Vagina (tissue), 2 donors: ENCODE data around the gene MYO1D.

ENCODE experiments used
- CTCF ChIP-seq, 3 experiments: fragments of 450-650 bp in 2 of 3; fragments of 200-600 bp in 1 of 3; sonication (generic) in 1 of 3; IDR thresholded peaks; one replicate each; pipeline ENCODE4 v1.5.1; 2017 to 2019; ENCODE audit warnings: antibody characterized with exemption in 3 of 3, mild to moderate bottlenecking in 2 of 3, moderate library complexity in 2 of 3
- POLR2A ChIP-seq, 2 donors: fragments of 450-650 bp; IDR thresholded peaks; one replicate each; pipeline ENCODE4 v1.6.1; 2017; ENCODE audit warnings: antibody characterized with exemption in 2 of 2, mild to moderate bottlenecking in 2 of 2, moderate library complexity in 2 of 2
- POLR2AphosphoS5 ChIP-seq, 2 donors: sonication (generic); formaldehyde crosslinking; IDR thresholded peaks; one replicate each; pipeline ENCODE4 v1.9.0; 2017; ENCODE audit warnings: antibody characterized with exemption in 2 of 2, mild to moderate bottlenecking in 2 of 2, low read depth in 1 of 2; ENCODE audit not compliant: insufficient read depth in 1 of 2

- TF ChIP-seq CTCF (IDR thresholded peaks at IDR 0.05): no peak
- TF ChIP-seq POLR2A (IDR thresholded peaks at IDR 0.05): no peak
- no peak for TF ChIP-seq POLR2AphosphoS5 (IDR thresholded peaks at IDR 0.05; ENCODE audit: insufficient read depth in 1 of 2, low read depth in 1 of 2)
Observed at GRCh38 chr17:32648450-32648849, 228.5 kb downstream of the MYO1D start.
